Mesenchymal stem cell (in vitro differentiated cells and primary cell): ENCODE results near the gene TMEM147.

Experiments
- DNase-seq: peaks from one replicate; pipeline ENCODE4 v3.0.0-alpha.2; 2013
- H2AFZ ChIP-seq: one replicate; pipeline ENCODE4 v1.6.1; 2013; ENCODE audit warnings: low read depth, mild to moderate bottlenecking, control low read depth, inconsistent platforms, low read length, moderate library complexity
- H2AK5ac ChIP-seq: 2 replicates; pipeline ENCODE4 v1.6.1; 2013; ENCODE audit warnings: low read length, moderate library complexity, mild to moderate bottlenecking, inconsistent platforms; ENCODE audit not compliant: severe bottlenecking
- H2BK120ac ChIP-seq: one replicate; pipeline ENCODE4 v1.6.1; 2013; ENCODE audit warnings: low read depth, mild to moderate bottlenecking, inconsistent platforms, low read length, moderate library complexity
- H2BK12ac ChIP-seq, 2 experiments: one replicate each; pipeline ENCODE4 v1.6.1; 2013; ENCODE audit warnings: inconsistent platforms in 2 of 2, low read length in 2 of 2, mild to moderate bottlenecking in 2 of 2, moderate library complexity in 2 of 2, control low read depth in 1 of 2
- H2BK15ac ChIP-seq: one replicate; pipeline ENCODE4 v1.6.1; 2013; ENCODE audit warnings: mild to moderate bottlenecking, low read depth, inconsistent platforms; ENCODE audit not compliant: poor library complexity, severe bottlenecking
- H2BK5ac ChIP-seq: 2 replicates; pipeline ENCODE4 v1.6.1; 2013; ENCODE audit warnings: low read depth, mild to moderate bottlenecking, low read length, control low read depth, inconsistent platforms; ENCODE audit not compliant: poor library complexity, severe bottlenecking
- H3K14ac ChIP-seq, 2 experiments: one replicate each; pipeline ENCODE4 v1.6.1; 2013; ENCODE audit warnings: inconsistent platforms in 2 of 2, low read length in 2 of 2, control low read depth in 1 of 2, mild to moderate bottlenecking in 1 of 2, moderate library complexity in 1 of 2
- H3K18ac ChIP-seq, 2 experiments: one replicate each; pipeline ENCODE4 v1.6.1; 2013; ENCODE audit warnings: inconsistent platforms in 2 of 2, low read length in 2 of 2, control low read depth in 1 of 2, low read depth in 1 of 2, mild to moderate bottlenecking in 1 of 2
- H3K23ac ChIP-seq, 2 experiments: one replicate each; pipeline ENCODE4 v1.6.1; 2013; ENCODE audit warnings: inconsistent platforms in 2 of 2, low read length in 2 of 2, mild to moderate bottlenecking in 2 of 2, moderate library complexity in 2 of 2, control low read depth in 1 of 2
- H3K27ac ChIP-seq: 2 replicates; pipeline ENCODE4 v1.5.1; 2013; ENCODE audit warnings: mild to moderate bottlenecking, moderate library complexity, low read length, control low read depth, inconsistent platforms; ENCODE audit not compliant: poor library complexity, severe bottlenecking
- H3K27me3 ChIP-seq, 2 experiments: 2 replicates each; pipeline versions ENCODE4 v1.6.1 to v1.7.0; 2013; ENCODE audit warnings: low read length in 2 of 2, mild to moderate bottlenecking in 2 of 2, moderate library complexity in 2 of 2, control low read depth in 1 of 2, inconsistent platforms in 1 of 2; ENCODE audit not compliant: control insufficient read depth in 1 of 2, insufficient read depth in 1 of 2
- H3K36me3 ChIP-seq, 2 experiments: 2 replicates each; pipeline versions ENCODE4 v1.6.1 to v1.7.0; 2013; ENCODE audit warnings: low read length in 2 of 2, control low read depth in 1 of 2, inconsistent platforms in 1 of 2, low read depth in 1 of 2, mild to moderate bottlenecking in 1 of 2; ENCODE audit not compliant: insufficient read depth in 2 of 2, control insufficient read depth in 1 of 2
- H3K4ac ChIP-seq, 2 experiments: one replicate each; pipeline ENCODE4 v1.6.1; 2013; ENCODE audit warnings: inconsistent platforms in 2 of 2, low read length in 2 of 2, mild to moderate bottlenecking in 2 of 2, moderate library complexity in 2 of 2, control low read depth in 1 of 2, low read depth in 1 of 2
- H3K4me1 ChIP-seq: 2 replicates; pipeline ENCODE4 v1.6.1; 2013; ENCODE audit warnings: low read depth, low read length, control low read depth; ENCODE audit not compliant: control insufficient read depth, insufficient read depth
- H3K4me2 ChIP-seq: 2 replicates; pipeline ENCODE4 v1.6.1; 2013; ENCODE audit warnings: low read length, mild to moderate bottlenecking, inconsistent platforms; ENCODE audit not compliant: poor library complexity, severe bottlenecking
- H3K4me3 ChIP-seq, 2 experiments: 2 replicates each; pipeline versions ENCODE4 v1.5.1 to v1.7.0; 2013; ENCODE audit warnings: low read length in 2 of 2, mild to moderate bottlenecking in 2 of 2, control low read depth in 1 of 2, low read depth in 1 of 2; ENCODE audit not compliant: insufficient read depth in 1 of 2
- H3K79me1 ChIP-seq: replicated peaks from 2 replicates; pipeline ENCODE4 v1.6.1; 2013; ENCODE audit warnings: mild to moderate bottlenecking, control low read depth, low read length, inconsistent platforms; ENCODE audit not compliant: poor library complexity, severe bottlenecking
- H3K9ac ChIP-seq: 2 replicates; pipeline ENCODE4 v1.7.0; 2013; ENCODE audit warnings: mild to moderate bottlenecking, low read length, moderate library complexity
- H3K9me3 ChIP-seq: 2 replicates; pipeline ENCODE4 v1.7.0; 2013; ENCODE audit warnings: mild to moderate bottlenecking, low read length; ENCODE audit not compliant: control insufficient read depth
- H4K8ac ChIP-seq: one replicate; pipeline ENCODE4 v1.6.1; 2013; ENCODE audit warnings: inconsistent platforms, mild to moderate bottlenecking, low read length, moderate library complexity
- H4K91ac ChIP-seq: one replicate; pipeline ENCODE4 v1.6.1; 2013; ENCODE audit warnings: mild to moderate bottlenecking, low read length, inconsistent platforms
- WGBS: methylation state at CpG from one replicate; pipeline ENCODE4 v1.1.7; 2013; ENCODE audit warnings: mixed read lengths; 5-methylcytosine and 5-hydroxymethylcytosine counted together

TMEM147 gene

GRCh38 chr19:35514282-35514809 is 31.1 kb upstream of the TMEM147 start:
- Histone ChIP-seq H2BK120ac (no peak overlapping the region), H2AFZ (no peak overlapping the region), H2BK5ac (no peak overlapping the region), H3K4me2 (no peak overlapping the region), H3K4me1 (peaks cover 18% of the 10 kb centered on the region), H4K8ac (no peak overlapping the region), H2AK5ac (no peak overlapping the region), H2BK15ac (peak overlapping the region; percentile 60), H3K4ac (no peak overlapping the region), H3K14ac (no peak overlapping the region), H3K27ac (no peak overlapping the region), H3K79me1 (no peaks in the 10 kb centered on the region), H2BK12ac (peak overlapping the region in 1 of 2 experiments; percentile 47), H4K91ac (no peak overlapping the region), H3K27me3 (peaks cover 20 to 50% of the 10 kb centered on the region in 2 experiments), H3K36me3 (no peaks in the 10 kb centered on the region), H3K9me3 (no peaks in the 10 kb centered on the region), H3K4me3 (peak overlapping the region in 1 of 2 experiments; percentile 60), H3K18ac (peak overlapping the region in 1 of 2 experiments; percentile 41), H3K23ac (no peak overlapping the region), H3K9ac (peak overlapping the region; percentile 74)
- peak; percentile 18 for DNase-seq
- WGBS, result 38% methylated on average over 20 of the region's 20 CpGs

- Histone ChIP-seq H3K4me3 (no peak overlapping the region), H3K36me3 (no peaks in the 10 kb centered on the region), H3K9ac (no peak overlapping the region), H3K79me1 (no peaks in the 10 kb centered on the region), H3K18ac (no peak overlapping the region), H4K8ac (no peak overlapping the region), H2BK15ac (no peak overlapping the region), H3K4me1 (peaks cover 9% of the 10 kb centered on the region), H3K27me3 (peaks cover 3 to 31% of the 10 kb centered on the region in 2 experiments), H2AFZ (no peak overlapping the region), H2BK12ac (no peak overlapping the region), H4K91ac (no peak overlapping the region), H3K27ac (no peak overlapping the region), H3K4me2 (no peak overlapping the region), H2BK5ac (no peak overlapping the region), H3K23ac (no peak overlapping the region), H3K4ac (no peak overlapping the region), H2AK5ac (no peak overlapping the region), H2BK120ac (no peak overlapping the region), H3K14ac (no peak overlapping the region), H3K9me3 (no peaks in the 10 kb centered on the region)
- WGBS, result 75% methylated on average over 2 of the region's 3 CpGs
- DNase-seq, result no peak
Measured at GRCh38 chr19:35516310-35516709, 29.1 kb upstream of the TMEM147 start.

GRCh38 chr19:35517342-35517741 is 28.1 kb upstream of the TMEM147 start:
- Histone ChIP-seq H3K4me2 (no peak overlapping the region), H3K23ac (no peak overlapping the region), H3K27ac (no peak overlapping the region), H2BK120ac (no peak overlapping the region), H3K9ac (no peak overlapping the region), H3K9me3 (no peaks in the 10 kb centered on the region), H3K27me3 (peaks cover 3 to 23% of the 10 kb centered on the region in 2 experiments), H4K91ac (no peak overlapping the region), H3K4ac (no peak overlapping the region), H4K8ac (no peak overlapping the region), H3K14ac (no peak overlapping the region), H3K4me3 (no peak overlapping the region), H3K36me3 (no peaks in the 10 kb centered on the region), H2BK15ac (no peak overlapping the region), H2BK12ac (peak overlapping the region in 1 of 2 experiments; percentile 54), H3K79me1 (no peaks in the 10 kb centered on the region), H3K4me1 (peaks cover 9% of the 10 kb centered on the region), H2AFZ (no peak overlapping the region), H3K18ac (no peak overlapping the region), H2BK5ac (no peak overlapping the region), H2AK5ac (no peak overlapping the region)
- 93% methylated on average over 2 of the region's 2 CpGs for WGBS
- no peak for DNase-seq

GRCh38 chr19:35518313-35518712 is 27.1 kb upstream of the TMEM147 start:
- peaks cover 0 to 14% of the 10 kb centered on the region in 2 experiments for H3K27me3 ChIP-seq
- peak overlapping the region; percentile 57 for H2BK120ac ChIP-seq
- H3K9me3 ChIP-seq, result no peaks in the 10 kb centered on the region
- H3K23ac ChIP-seq, result no peak overlapping the region
- no peak overlapping the region for H2BK12ac ChIP-seq
- H3K4me3 ChIP-seq, result no peak overlapping the region
- H3K4me1 ChIP-seq, result peaks cover 9% of the 10 kb centered on the region
- 29% methylated on average over 5 of the region's 6 CpGs for WGBS
- peak overlapping the region; percentile 8 for H4K8ac ChIP-seq
- no peaks in the 10 kb centered on the region for H3K79me1 ChIP-seq
- no peak overlapping the region for H2BK5ac ChIP-seq
- no peak overlapping the region for H3K18ac ChIP-seq
- H2AK5ac ChIP-seq, result no peak overlapping the region
- no peaks in the 10 kb centered on the region for H3K36me3 ChIP-seq
- no peak overlapping the region for H3K27ac ChIP-seq
- peak overlapping the region; percentile 75 for H3K9ac ChIP-seq
- no peak overlapping the region for H3K4me2 ChIP-seq
- H2AFZ ChIP-seq, result no peak overlapping the region
- no peak overlapping the region for H3K14ac ChIP-seq
- no peak overlapping the region for H3K4ac ChIP-seq
- H4K91ac ChIP-seq, result no peak overlapping the region
- peak; percentile 91 for DNase-seq
- H2BK15ac ChIP-seq, result no peak overlapping the region
